NCI-H2196 (cell line): ENCODE results near the gene TLE4.
"Not testable (repeated sequence)": the region's sequence is repeated elsewhere in the genome, so short reads cannot be mapped to it uniquely, and the experiment has no call there.

Source experiments
- DNase-seq: peaks from one replicate; lab custom pipeline; 2025; ENCODE audit not compliant: unreplicated experiment; lab: John Stamatoyannopoulos, UW

Gene TLE4

GRCh38 chr9:79709743-79710674, 138.2 kb downstream of the TLE4 start:
- DNase-seq = no peak

- no peak for DNase-seq
Observed at GRCh38 chr9:79711874-79712273, 140.1 kb downstream of the TLE4 start.

- no peak for DNase-seq
Observed at GRCh38 chr9:79719021-79719420, 147.3 kb downstream of the TLE4 start.

GRCh38 chr9:79719989-79720388, 148.2 kb downstream of the TLE4 start:
- DNase-seq = no peak

- DNase-seq = no peak
Observed at GRCh38 chr9:79731171-79731890, 159.6 kb downstream of the TLE4 start.

- no peak for DNase-seq
Observed at GRCh38 chr9:79735023-79735779, 163.4 kb downstream of the TLE4 start.

GRCh38 chr9:79736051-79736450, 164.3 kb downstream of the TLE4 start:
- no peak for DNase-seq

GRCh38 chr9:79741381-79741780, 169.6 kb downstream of the TLE4 start:
- no peak for DNase-seq

- DNase-seq = no peak
Observed at GRCh38 chr9:79742110-79742721, 170.5 kb downstream of the TLE4 start.

- no peak for DNase-seq
Observed at GRCh38 chr9:79744521-79744920, 172.8 kb downstream of the TLE4 start.

- DNase-seq = no peak
Observed at GRCh38 chr9:79745752-79746336, 174.1 kb downstream of the TLE4 start.

- DNase-seq = not testable (repeated sequence)
Observed at GRCh38 chr9:79751895-79752466, 180.2 kb downstream of the TLE4 start.

- DNase-seq = no peak
Observed at GRCh38 chr9:79756414-79756813, 184.6 kb downstream of the TLE4 start.

GRCh38 chr9:79757074-79757473, 185.3 kb downstream of the TLE4 start:
- no peak for DNase-seq

GRCh38 chr9:79757881-79758669, 186.3 kb downstream of the TLE4 start:
- no peak for DNase-seq

GRCh38 chr9:79759460-79759859, 187.7 kb downstream of the TLE4 start:
- no peak for DNase-seq

GRCh38 chr9:79762070-79762469, 190.3 kb downstream of the TLE4 start:
- DNase-seq = no peak

- no peak for DNase-seq
Observed at GRCh38 chr9:79763671-79764285, 192.0 kb downstream of the TLE4 start.

GRCh38 chr9:79764374-79764773, 192.6 kb downstream of the TLE4 start:
- no peak for DNase-seq
